Activated CD8-positive, alpha-beta memory T cell treated with anti-CD3 and anti-CD28 coated beads for 4 hours (primary cell): Measurements from ENCODE around the gene SLC12A9.

ENCODE experiments used
- DNase-seq, 2 donors: peaks; one replicate each; pipeline ENCODE4 v3.0.0-alpha.2; 2020; ENCODE audit warnings: low read depth in 2 of 2

Gene SLC12A9

DNA sequence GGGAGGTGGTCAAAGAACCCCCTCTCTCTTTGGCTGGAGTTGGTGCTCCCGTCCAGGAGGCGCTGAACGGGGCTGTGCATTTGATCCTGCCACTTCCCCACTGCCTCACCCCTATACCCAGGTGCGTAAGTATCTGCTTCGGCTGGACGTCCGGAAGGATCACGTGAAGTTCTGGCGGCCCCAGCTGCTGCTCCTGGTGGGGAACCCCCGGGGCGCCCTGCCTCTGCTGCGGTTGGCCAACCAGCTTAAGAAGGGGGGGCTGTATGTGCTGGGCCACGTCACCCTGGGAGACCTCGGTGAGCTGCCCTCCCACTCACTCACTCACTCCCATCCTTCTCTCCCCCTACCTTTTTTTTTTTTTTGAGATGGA lies 9.1 kb downstream of the SLC12A9 start:
- DNase-seq: no peak

DNA sequence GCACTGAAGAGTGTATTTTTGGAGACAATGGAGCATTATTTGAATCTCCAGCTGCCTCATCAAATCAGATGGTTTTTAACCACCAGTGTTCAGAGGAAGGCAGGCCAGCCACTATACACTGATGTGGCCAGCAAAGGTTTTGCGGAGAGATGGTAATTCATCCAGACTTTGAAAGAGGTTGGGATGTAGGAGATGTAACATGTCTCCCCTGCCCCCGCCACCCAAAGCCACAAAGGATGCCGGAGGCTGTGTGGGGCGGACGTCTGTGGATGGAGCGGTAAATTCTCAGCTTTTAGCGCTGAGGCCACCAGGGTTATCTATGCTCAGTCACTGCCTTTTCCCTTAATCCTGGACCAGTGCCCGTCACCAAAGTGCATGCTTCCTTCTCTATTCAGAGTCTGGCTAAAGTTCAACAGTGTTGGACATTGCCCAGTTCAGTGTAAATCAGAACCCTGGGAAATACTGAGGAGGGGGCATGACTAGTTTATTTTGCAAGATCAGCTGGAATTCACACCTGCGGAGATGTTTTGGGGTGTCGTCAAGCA lies 11.0 kb downstream of the SLC12A9 start:
- no peak for DNase-seq

- DNase-seq: no peak
These were observed 11.8 kb downstream of the SLC12A9 start for GRCh38 chr7:100864263-100864845.

DNA sequence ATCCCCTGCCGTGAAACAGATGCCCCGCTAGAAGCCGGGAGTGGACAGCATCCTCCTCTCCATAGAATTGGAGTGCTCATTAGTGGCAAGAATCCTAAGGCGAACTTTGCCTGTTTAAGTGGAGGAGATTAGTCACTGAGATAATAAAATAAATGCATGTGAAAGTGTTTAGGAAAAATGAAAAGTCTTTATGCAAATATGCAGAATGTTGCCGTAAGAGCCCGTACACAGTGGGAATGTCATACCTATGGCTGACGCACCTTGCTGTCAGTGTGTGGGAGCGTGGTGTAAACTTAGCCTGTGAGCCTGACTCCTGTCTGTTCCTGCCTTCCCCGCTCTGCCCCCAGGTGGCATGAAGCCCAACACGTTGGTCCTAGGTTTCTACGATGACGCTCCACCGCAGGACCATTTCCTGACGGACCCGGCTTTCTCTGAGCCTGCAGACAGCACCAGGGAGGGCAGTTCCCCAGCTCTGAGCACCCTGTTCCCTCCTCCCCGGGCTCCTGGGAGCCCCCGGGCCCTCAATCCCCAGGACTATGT lies 12.9 kb downstream of the SLC12A9 start:
- no peak for DNase-seq

DNA sequence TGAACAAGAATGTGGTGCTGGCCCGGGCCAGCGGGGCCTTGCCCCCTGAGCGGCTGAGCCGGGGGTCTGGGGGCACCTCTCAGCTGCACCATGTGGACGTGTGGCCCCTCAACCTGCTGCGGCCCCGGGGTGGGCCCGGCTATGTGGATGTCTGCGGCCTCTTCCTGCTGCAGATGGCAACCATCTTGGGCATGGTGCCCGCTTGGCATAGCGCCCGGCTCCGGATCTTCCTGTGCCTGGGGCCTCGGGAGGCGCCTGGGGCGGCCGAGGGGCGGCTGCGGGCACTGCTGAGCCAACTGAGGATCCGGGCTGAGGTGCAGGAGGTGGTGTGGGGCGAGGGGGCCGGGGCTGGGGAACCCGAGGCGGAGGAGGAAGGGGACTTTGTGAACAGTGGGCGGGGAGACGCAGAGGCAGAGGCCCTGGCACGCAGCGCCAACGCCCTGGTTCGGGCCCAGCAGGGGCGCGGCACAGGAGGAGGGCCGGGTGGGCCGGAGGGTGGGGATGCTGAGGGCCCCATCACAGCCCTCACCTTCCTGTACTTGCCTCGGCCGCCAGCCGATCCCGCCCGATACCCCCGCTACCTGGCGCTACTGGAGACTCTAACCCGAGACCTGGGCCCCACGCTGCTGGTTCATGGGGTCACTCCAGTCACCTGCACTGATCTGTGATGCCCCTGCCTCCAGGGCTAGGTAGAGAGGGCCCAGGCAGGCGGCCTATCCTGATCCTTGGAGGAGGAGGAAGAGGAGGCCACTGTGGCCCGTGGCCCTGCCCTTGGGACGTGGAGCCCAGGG lies 13.6 kb downstream of the SLC12A9 start:
- no peak for DNase-seq

DNA sequence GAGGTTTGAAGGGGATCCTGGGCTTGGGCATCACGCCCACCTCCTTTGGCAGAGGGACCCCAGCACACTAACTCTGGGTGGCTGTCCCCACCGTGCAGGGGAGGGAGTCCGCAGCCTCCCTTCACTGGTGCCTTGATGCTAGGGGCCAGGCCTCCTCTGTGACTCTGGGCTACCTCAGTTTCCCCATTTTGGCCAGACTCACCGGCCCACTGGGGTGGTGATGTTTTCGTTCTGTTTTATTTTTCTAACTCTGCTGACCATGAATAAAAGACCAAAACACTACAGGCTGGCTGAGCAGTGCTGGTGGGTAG lies 14.2 kb downstream of the SLC12A9 start:
- DNase-seq: no peak

- peak in 1 of 2 donors; percentile 45 for DNase-seq
These were observed 14.7 kb downstream of the SLC12A9 start, which contains the start of gene TRIP6 for GRCh38 chr7:100867040-100867775. TSS of gene TRIP6 (plus strand) at chr7:100867387. CDS start at chr7:100867498, 111 bp downstream.

- no peak for DNase-seq
These were observed 15.4 kb downstream of the SLC12A9 start for GRCh38 chr7:100867776-100868485.

DNA sequence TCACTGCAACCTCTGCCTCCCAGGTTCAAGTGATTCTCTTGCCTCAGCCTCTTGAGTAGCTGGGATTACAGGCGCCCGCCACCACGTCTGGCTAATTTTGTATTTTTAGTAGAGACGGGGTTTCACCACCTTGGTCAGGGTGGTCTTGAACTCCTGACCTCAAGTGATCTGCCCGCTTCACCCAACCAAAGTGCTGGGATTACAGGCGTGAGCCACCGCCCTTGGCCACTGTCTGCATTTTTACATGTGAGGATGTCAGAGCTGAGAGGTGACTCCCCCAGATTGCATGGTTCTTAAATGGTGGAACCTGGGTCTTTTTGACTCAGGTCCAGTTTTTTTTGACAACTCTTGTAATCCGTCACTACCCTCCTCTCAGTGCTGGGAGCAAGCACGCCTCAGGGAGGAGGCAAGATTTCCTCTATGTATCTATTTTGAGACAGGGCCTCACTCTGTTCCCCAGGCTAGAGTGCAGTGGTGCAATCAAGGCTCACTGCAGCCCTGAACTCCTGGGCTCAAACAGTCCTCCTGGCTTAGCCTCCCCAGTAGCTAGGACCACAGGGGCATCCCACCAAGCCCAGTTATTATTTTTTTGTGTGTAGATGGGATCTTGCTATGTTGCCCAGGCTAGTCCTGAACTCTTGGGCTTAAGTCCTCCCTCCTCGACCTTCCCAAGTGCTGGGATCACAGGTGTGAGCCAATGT lies 21.2 kb downstream of the SLC12A9 start:
- no peak for DNase-seq

DNA sequence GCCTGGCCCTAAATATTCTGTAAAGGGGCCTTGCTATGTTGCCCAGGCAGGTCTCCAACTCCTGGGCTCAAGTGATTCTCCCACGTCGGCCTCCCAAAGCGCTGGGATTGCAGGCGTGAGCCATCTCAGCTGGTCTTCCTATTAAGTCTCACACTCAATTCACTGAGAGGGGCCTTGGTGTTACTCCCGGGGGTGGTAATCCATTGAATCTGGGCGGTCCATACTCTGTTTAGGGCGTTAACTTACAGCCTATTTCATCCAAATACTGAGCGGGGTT lies 21.7 kb downstream of the SLC12A9 start:
- no peak for DNase-seq

DNA sequence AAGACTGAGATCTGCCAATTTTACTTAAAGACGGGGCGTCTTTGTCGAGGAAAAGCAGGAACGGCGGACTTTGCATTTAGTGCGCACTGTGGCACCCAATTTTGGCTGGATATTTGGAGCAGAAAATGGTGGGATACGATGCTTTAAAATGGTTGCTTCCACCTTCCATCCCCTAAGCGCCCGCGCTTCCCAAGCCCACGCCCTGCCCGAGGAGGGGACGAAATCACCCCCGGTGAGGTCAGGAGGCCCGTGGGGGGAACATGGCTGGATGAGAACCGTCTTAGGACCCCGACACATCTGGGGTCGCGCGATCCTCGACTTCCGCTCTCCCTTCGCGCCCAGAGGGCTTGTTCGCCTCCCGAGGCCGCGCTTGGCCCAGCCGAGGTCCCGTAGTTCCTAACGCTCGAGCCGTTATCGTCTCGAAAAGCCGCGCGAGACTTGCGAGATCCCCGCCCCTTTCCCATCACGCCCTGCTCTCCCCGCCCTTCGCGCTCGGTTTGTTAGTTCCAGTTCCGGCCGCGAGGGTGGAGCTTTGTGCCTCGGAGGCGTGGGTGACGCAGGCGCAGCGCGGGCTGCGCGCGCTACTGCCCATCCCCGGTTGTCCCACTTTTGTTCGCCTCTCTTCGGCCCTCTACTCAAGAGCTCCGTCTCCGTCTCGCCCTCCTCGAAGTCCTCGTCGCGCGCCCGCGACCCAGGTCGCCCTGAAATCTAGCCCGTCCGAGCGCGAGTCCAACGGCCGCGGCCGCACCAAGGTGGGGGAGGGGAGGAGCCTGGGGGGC lies 22.3 kb downstream of the SLC12A9 start, which contains the start of gene SRRT:
SRRT (plus strand) TSS at position 527 of the 779 bp plus-strand sequence. CDS start 488 bp downstream, outside the sequence.
- DNase-seq: peak; percentile 97 to 98

GRCh38 chr7:100875356-100875751 lies 22.8 kb downstream of the SLC12A9 start:
- no peak for DNase-seq

GRCh38 chr7:100878013-100878412 lies 25.5 kb downstream of the SLC12A9 start:
- no peak for DNase-seq

DNA sequence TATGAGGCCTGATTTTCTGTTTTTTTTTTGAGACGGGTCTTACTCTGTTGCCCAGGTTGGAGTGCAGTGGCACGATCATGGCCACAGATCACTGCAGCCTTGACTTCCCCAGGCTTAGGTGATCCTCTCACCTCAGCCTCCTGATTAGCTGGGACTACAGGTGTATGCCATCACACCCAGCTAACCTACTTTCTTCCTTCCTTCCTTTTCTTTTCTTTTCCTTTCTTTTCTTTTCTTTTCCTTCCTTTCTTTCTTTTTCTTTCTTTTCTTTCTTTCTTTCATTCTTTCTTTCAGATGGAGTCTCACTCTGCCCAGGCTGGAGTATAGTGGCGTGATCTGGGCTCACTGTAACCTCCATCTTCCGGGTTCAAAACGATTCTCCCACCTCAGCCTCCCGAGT lies 26.2 kb downstream of the SLC12A9 start:
- DNase-seq: no peak

DNA sequence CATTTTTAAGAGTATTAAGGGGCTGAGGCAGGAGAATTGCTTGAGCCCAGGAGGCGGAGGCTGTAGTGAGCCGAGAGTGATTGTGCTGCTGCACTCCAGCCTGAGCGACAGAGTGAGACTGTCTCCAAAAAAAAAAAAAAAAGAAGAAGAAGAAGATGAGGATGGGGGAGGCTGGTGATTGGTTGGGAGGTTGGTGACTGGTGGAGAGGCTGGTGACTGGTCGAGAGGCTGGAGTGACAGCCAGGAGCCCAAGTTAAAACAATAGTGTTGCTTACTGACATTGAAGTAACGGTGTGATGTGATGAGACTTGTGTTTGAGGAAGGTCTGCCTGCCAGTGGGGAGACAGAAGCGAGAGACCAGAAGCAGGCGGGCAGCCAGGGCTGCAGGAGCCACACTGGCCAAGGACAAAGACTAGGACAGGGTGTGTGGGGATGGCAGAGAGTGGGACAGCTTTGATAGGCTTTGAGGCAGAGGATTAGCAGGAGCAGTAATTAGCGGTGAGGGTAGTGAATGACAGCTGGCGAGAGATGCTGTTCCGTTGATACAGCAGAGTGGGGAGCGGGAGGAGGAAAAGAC lies 27.3 kb downstream of the SLC12A9 start:
- DNase-seq: no peak

DNA sequence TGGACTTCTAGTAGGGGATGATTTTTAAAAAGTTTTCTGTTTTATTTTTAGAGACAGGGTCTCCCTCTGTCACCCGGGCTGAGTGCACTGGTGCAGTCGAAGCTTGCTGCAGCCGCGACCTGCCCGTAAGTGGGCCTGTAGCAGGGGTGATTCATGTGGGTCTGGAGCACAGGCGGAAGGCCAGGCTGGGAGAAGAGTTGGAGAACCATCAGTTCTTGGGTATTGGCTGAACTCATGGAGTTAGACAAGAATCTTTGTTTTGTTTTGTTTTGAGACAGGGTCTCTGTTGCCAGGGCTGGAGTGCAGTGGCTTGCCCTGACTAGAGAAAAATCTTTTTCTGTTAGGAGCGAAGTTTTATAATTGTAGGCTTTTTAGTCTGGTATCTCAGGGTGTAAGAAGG lies 28.1 kb downstream of the SLC12A9 start:
- no peak for DNase-seq

GRCh38 chr7:100881136-100881535 lies 28.6 kb downstream of the SLC12A9 start:
- no peak for DNase-seq

DNA sequence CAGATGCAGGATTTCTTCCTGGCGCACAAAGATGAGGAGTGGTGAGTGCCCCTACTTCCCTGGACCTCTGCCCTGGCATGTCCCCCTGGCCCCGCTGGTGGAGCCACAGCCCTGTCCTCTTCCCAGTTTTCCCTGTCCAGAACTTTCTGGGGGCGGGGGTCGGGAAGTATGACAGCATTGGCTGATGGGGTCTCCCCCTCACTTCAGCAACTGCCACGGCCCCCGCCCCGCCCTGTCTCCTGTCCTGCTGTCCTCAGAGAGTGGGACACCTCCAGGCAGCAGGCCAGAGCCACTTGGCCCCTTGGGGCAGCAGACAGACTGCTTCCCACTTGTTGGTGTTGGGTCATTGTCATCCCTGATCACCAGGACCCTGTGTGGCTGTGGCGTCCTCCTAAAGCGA lies 29.7 kb downstream of the SLC12A9 start:
- no peak for DNase-seq

- DNase-seq: no peak
These were observed 30.4 kb downstream of the SLC12A9 start for GRCh38 chr7:100882785-100883526.
